Breast epithelium (tissue), 3 donors: Measurements from ENCODE around the gene HSD17B14.

Source experiments
- POLR2A ChIP-seq: fragments of 450-650 bp; IDR thresholded peaks from one replicate; pipeline ENCODE4 v1.6.1; 2016; ENCODE audit warnings: antibody characterized with exemption, mild to moderate bottlenecking, moderate library complexity
- TF ChIP-seq, protein P1 (sequence below), 3 donors: fragments of 450-650 bp; IDR thresholded peaks; one replicate each; pipeline ENCODE4 v1.5.1; 2016 to 2017; ENCODE audit warnings: antibody characterized with exemption in 3 of 3, mild to moderate bottlenecking in 3 of 3, moderate library complexity in 3 of 3

DNA sequence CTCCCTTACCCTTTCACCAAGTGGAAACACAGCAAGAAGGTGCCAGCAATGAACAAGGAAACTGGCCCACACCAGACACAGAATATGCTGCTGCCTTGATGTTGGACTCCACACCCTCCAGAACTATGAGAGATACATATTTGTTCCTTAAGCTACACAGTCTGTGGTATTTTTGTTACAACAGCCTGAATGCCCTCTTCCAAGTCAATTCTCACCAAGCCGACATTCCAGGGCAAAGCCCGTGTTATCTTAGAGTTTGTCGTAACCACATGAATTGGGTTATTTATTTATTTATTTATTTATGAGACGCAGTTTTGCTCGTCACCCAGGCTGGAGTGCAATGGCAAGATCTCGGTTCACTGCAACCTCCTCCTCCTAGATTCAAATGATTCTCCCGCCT, 66.0 kb downstream of the HSD17B14 start:
- TF ChIP-seq, protein P1, sequence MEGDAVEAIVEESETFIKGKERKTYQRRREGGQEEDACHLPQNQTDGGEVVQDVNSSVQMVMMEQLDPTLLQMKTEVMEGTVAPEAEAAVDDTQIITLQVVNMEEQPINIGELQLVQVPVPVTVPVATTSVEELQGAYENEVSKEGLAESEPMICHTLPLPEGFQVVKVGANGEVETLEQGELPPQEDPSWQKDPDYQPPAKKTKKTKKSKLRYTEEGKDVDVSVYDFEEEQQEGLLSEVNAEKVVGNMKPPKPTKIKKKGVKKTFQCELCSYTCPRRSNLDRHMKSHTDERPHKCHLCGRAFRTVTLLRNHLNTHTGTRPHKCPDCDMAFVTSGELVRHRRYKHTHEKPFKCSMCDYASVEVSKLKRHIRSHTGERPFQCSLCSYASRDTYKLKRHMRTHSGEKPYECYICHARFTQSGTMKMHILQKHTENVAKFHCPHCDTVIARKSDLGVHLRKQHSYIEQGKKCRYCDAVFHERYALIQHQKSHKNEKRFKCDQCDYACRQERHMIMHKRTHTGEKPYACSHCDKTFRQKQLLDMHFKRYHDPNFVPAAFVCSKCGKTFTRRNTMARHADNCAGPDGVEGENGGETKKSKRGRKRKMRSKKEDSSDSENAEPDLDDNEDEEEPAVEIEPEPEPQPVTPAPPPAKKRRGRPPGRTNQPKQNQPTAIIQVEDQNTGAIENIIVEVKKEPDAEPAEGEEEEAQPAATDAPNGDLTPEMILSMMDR (IDR thresholded peaks at IDR 0.05): no peak
- no peak for TF ChIP-seq POLR2A
